PC-3 (cell line): ENCODE results near the gene SRGAP3. TPM values are rescaled to one million over a fixed set of nuclear protein-coding genes. Genes with fewer than 3 reads are reported as not detected.
A peak's percentile ranks its signal among the peaks of the same experiment; 100 is the strongest.

ENCODE experiments used
- ATAC-seq: fragments of 200-7000 bp; cut with Tn5 transposase; 2 replicates; pipeline ENCODE4 v1.9.1; 2020; ENCODE audit warnings: mild to moderate bottlenecking, moderate library complexity
- BruUV-seq: library from RNA; stranded (reverse); fragments of 400-500 nt; replicated peaks from 2 replicates; lab custom pipeline; 2021; lab: Mats Ljungman, UMichigan
- CTCF ChIA-PET: fragments of 300-600 bp; sonication (Branson Sonifier 250); formaldehyde crosslinking; loops from one replicate; lab custom pipeline; 2022; ENCODE audit warnings: antibody characterized with exemption; lab: Charles Lee
- POLR2A ChIA-PET: fragments of 300-600 bp; sonication (Branson Sonifier 250); formaldehyde crosslinking; loops from one replicate; lab custom pipeline; 2022; ENCODE audit warnings: antibody characterized with exemption; ENCODE audit not compliant: unreplicated experiment; lab: Charles Lee
- DNase-seq: peaks from one replicate; pipeline ENCODE4 v3.0.0-alpha.2; 2015
- H2AFZ ChIP-seq: fragments of 300-600 bp; sonication (generic); 2 replicates; pipeline ENCODE4 v1.6.0; 2016; ENCODE audit warnings: antibody characterized with exemption, low read length
- H3F3A ChIP-seq: fragments of 300-600 bp; sonication (generic); one replicate; pipeline ENCODE4 v1.6.0; 2017; ENCODE audit warnings: antibody characterized with exemption, low read length, control low read depth, mild to moderate bottlenecking; ENCODE audit not compliant: unreplicated experiment
- H3K27ac ChIP-seq: fragments of 300-600 bp; sonication (generic); 2 replicates; pipeline ENCODE4 v1.5.1; 2016; ENCODE audit warnings: mild to moderate bottlenecking, low read length
- H3K27me3 ChIP-seq: fragments of 300-600 bp; sonication (generic); 2 replicates; pipeline ENCODE4 v1.6.1; 2016; ENCODE audit warnings: low read length, mixed read lengths
- H3K36me3 ChIP-seq: fragments of 300-600 bp; sonication (generic); 2 replicates; pipeline ENCODE4 v1.6.1; 2016; ENCODE audit warnings: low read depth, mixed run types, low read length, mixed read lengths
- H3K4me1 ChIP-seq: fragments of 300-600 bp; sonication (generic); 2 replicates; pipeline ENCODE4 v1.5.1; 2016; ENCODE audit warnings: low read length; ENCODE audit not compliant: insufficient read depth
- H3K4me2 ChIP-seq: fragments of 300-600 bp; sonication (generic); 2 replicates; pipeline ENCODE4 v1.6.0; 2016; ENCODE audit warnings: low read length
- H3K4me3 ChIP-seq: fragments of 300-600 bp; sonication (generic); 2 replicates; pipeline ENCODE4 v1.5.1; 2016; ENCODE audit warnings: mild to moderate bottlenecking, low read length, mixed read lengths
- H3K79me2 ChIP-seq: fragments of 300-600 bp; sonication (generic); 2 replicates; pipeline ENCODE4 v1.6.1; 2017; ENCODE audit warnings: low read length, mixed read lengths
- H3K9ac ChIP-seq: fragments of 300-600 bp; sonication (generic); 2 replicates; pipeline ENCODE4 v1.6.0; 2016; ENCODE audit warnings: mild to moderate bottlenecking, low read length
- H3K9me2 ChIP-seq: fragments of 300-600 bp; sonication (generic); replicated peaks from 2 replicates; pipeline ENCODE4 v1.6.1; 2016; ENCODE audit warnings: mixed run types, low read length, mixed read lengths
- H3K9me3 ChIP-seq: fragments of 300-600 bp; sonication (generic); 2 replicates; pipeline ENCODE4 v1.6.1; 2016; ENCODE audit warnings: low read length, mixed read lengths
- H4K20me1 ChIP-seq: fragments of 300-600 bp; sonication (generic); 2 replicates; pipeline ENCODE4 v1.6.1; 2016; ENCODE audit warnings: low read length, mixed read lengths
- EZH2 ChIP-seq: fragments of 300-600 bp; sonication (generic); IDR thresholded peaks from one replicate; pipeline ENCODE4 v1.6.1; 2017; ENCODE audit warnings: antibody characterized with exemption, mild to moderate bottlenecking, low read length; ENCODE audit not compliant: unreplicated experiment
- EZH2phosphoT487 ChIP-seq: fragments of 300-600 bp; sonication (generic); IDR thresholded peaks from 2 replicates; pipeline ENCODE4 v1.6.1; 2018; ENCODE audit warnings: mild to moderate bottlenecking, antibody characterized with exemption, low read length, borderline replicate concordance
- intact Hi-C: fragments of 100-400 bp; cut with micrococcal nuclease; formaldehyde crosslinking; loops from 2 replicates; pipeline ENCODE4 v1.9.0; 2023
- total RNA-seq: library from RNA; depleted of rRNA; stranded (reverse); fragments of >200 nt; gene quantifications from 2 replicates; pipeline ENCODE4 v1.2.3, GENCODE V29; 2014
- TF ChIP-seq, protein P1 (sequence below): fragments of 300-600 bp; sonication (generic); conservative IDR thresholded peaks from 2 replicates; pipeline ENCODE4 v1.5.1; 2017; ENCODE audit warnings: antibody characterized with exemption, low read depth, mild to moderate bottlenecking, low read length

The SRGAP3 gene
- total RNA-seq, 1 experiment from 2014 or later: 7.5 TPM

DNA sequence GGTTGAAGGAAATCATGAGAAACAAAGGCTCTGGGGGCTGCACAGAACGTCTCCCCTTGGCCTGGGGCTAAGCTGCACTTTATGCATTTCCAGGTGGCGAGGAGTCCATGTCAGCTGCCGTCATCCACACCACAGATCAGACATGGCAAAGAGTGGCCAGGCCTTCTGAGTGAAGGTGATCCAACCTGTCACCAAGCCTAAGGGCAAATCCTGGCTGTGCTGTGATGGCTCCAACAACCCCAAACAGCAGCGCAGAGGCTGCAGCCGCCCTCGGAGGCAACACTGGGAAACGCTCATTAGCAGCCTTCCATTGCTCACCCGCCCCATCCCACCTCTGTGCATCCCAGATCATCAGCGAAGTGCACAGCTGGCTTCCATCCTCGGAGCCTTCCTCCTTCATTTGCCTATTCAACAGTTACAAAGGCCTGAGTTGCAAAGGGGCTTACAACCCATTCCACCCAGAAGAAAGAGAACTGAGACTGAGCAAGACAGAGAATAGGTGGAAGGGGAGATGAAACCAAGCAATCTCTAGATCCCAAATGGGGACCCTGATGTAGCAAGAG is 55.7 kb downstream of the SRGAP3 start:
- intact Hi-C loops: loop anchor here (1.0 to 2.0 kb wide), 2 partner anchors 19 to 56 kb away; partner anchors contain the start of gene SRGAP3
- peak overlapping the region; percentile 23; the same call in 1 of the 2 replicates for H3K4me2 ChIP-seq
- peak overlapping the region; percentile 51 for H3K27ac ChIP-seq
- peak overlapping the region; percentile 21; the same call in 1 of the 2 replicates for H3K9ac ChIP-seq
- H3K4me3 ChIP-seq: no peak overlapping the region
- no peak for ATAC-seq
- peaks cover 21% of the 10 kb centered on the region for H3K4me1 ChIP-seq
- ChIA-PET CTCF (no interaction called here), POLR2A (no interaction called here)
- no peak for DNase-seq
- BruUV-seq: no TSS peak
- no peaks in the 10 kb centered on the region for H3K27me3 ChIP-seq
- no peaks in the 10 kb centered on the region for H3F3A ChIP-seq
- no peak for TF ChIP-seq EZH2
- TF ChIP-seq, protein P1, sequence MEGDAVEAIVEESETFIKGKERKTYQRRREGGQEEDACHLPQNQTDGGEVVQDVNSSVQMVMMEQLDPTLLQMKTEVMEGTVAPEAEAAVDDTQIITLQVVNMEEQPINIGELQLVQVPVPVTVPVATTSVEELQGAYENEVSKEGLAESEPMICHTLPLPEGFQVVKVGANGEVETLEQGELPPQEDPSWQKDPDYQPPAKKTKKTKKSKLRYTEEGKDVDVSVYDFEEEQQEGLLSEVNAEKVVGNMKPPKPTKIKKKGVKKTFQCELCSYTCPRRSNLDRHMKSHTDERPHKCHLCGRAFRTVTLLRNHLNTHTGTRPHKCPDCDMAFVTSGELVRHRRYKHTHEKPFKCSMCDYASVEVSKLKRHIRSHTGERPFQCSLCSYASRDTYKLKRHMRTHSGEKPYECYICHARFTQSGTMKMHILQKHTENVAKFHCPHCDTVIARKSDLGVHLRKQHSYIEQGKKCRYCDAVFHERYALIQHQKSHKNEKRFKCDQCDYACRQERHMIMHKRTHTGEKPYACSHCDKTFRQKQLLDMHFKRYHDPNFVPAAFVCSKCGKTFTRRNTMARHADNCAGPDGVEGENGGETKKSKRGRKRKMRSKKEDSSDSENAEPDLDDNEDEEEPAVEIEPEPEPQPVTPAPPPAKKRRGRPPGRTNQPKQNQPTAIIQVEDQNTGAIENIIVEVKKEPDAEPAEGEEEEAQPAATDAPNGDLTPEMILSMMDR: no peak
- TF ChIP-seq EZH2phosphoT487: no peak
- no peaks in the 10 kb centered on the region for H3K79me2 ChIP-seq
- no peaks in the 10 kb centered on the region for H4K20me1 ChIP-seq
- H3K9me3 ChIP-seq: no peaks in the 10 kb centered on the region
- no peak overlapping the region for H2AFZ ChIP-seq
- no peaks in the 10 kb centered on the region for H3K9me2 ChIP-seq
- H3K36me3 ChIP-seq: no peaks in the 10 kb centered on the region

DNA sequence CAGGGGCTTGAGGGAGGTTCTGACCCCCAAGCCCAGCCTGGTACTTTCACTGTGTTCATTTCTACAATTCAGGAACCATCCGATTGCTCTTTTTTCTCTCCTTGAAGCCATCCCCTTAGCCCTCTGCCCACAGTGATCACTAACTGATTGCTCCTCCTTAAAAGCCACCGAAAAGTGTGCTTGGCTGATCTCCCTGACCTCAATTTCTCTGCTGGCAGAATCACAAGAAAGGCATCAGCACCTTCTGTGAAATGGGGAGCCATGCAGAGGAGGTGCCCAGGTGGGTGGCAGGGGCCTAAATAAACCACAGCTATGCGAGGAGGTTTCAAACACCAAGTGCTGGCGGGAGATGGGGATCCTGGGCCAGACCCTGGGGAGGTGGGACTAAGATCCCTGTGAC is 56.2 kb downstream of the SRGAP3 start:
- no peak for ATAC-seq
- H3K27ac ChIP-seq: no peak overlapping the region
- BruUV-seq: no TSS peak
- no peak overlapping the region for H3K9ac ChIP-seq
- no peaks in the 10 kb centered on the region for H3K79me2 ChIP-seq
- no peak for DNase-seq
- ChIA-PET POLR2A (no interaction called here), CTCF (no interaction called here)
- no peak overlapping the region for H2AFZ ChIP-seq
- intact Hi-C loops: no loop called here
- no peaks in the 10 kb centered on the region for H3K9me2 ChIP-seq
- H3K36me3 ChIP-seq: no peaks in the 10 kb centered on the region
- no peak overlapping the region for H3K4me2 ChIP-seq
- H3K4me1 ChIP-seq: peaks cover 21% of the 10 kb centered on the region
- H3K4me3 ChIP-seq: no peak overlapping the region
- TF ChIP-seq, protein P1: no peak
- TF ChIP-seq EZH2phosphoT487 (no peak), EZH2 (no peak)
- no peaks in the 10 kb centered on the region for H3F3A ChIP-seq
- H3K27me3 ChIP-seq: no peaks in the 10 kb centered on the region
- no peaks in the 10 kb centered on the region for H3K9me3 ChIP-seq
- H4K20me1 ChIP-seq: no peaks in the 10 kb centered on the region

DNA sequence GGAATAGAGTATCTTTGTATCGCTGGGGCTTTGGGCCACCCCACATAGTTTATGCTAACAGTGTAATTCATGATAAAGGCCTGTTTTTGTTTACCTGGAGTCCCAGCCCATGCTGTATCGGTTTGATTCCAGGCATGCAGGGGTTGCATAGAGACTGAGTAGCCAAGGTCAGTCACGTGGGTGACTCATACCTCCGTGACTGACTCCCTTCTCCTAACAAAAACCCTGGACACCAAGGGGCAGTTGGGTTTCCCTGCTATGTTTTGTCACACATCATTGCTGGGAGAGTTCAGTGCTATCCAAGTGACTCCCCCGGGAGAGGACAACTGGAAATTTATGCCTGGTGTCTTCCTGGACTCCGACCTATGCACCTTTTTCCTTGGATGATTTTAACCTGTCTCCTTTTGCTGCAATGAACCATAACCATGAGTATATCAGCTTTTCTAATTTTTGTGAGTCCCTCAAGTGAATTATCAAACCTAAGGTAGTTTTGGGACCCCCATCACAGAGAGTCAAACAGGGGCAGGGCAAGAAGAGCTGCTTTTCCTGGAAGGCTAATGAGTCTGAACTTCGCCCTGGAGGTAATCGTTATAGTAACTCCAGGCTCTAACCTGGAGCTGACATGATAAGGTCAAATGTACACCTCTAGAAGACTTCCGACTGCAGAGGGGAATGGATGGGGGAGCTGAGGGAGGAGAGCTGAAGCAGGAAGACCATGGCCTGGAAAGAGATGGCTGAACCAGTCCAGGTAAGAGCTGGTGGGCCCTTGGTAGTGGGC is 57.0 kb downstream of the SRGAP3 start:
- H3K36me3 ChIP-seq: no peaks in the 10 kb centered on the region
- CTCF ChIA-PET: no interaction called here
- no peaks in the 10 kb centered on the region for H3K27me3 ChIP-seq
- intact Hi-C loops: no loop called here
- H3K9me2 ChIP-seq: no peaks in the 10 kb centered on the region
- H3K4me2 ChIP-seq: no peak overlapping the region
- H3K4me1 ChIP-seq: peaks cover 21% of the 10 kb centered on the region
- H3K9me3 ChIP-seq: no peaks in the 10 kb centered on the region
- DNase-seq (no peak), ATAC-seq (no peak)
- H3K27ac ChIP-seq: no peak overlapping the region
- POLR2A ChIA-PET: no interaction called here
- no peaks in the 10 kb centered on the region for H4K20me1 ChIP-seq
- TF ChIP-seq EZH2phosphoT487 (no peak), EZH2 (no peak)
- TF ChIP-seq, protein P1: no peak
- no peaks in the 10 kb centered on the region for H3F3A ChIP-seq
- H3K4me3 ChIP-seq: no peak overlapping the region
- H2AFZ ChIP-seq: no peak overlapping the region
- H3K79me2 ChIP-seq: no peaks in the 10 kb centered on the region
- H3K9ac ChIP-seq: no peak overlapping the region
- no TSS peak for BruUV-seq
